Thoracic aorta (tissue), 2 donors: ENCODE measurements around the gene SPSB4. TPM values are rescaled to one million over a fixed set of nuclear protein-coding genes. Genes with fewer than 3 reads are reported as not detected.

Source experiments
- ATAC-seq: fragments of 150-250 bp; one replicate; pipeline ENCODE4 v1.8.0; 2017; ENCODE audit warnings: low read depth; ENCODE audit not compliant: insufficient number of reproducible peaks, low FRiP score
- DNase-seq: peaks from one replicate; pipeline ENCODE4 v3.0.0-alpha.2; 2020; ENCODE audit warnings: low spot score
- H3K27ac ChIP-seq, 2 donors: fragments of 200-600 bp; sonication (generic); 1 replicate in 1 of 2; 2 replicates in 1 of 2; pipeline ENCODE4 v1.5.1; 2016; ENCODE audit warnings: mild to moderate bottlenecking in 2 of 2, moderate library complexity in 2 of 2
- H3K27me3 ChIP-seq: fragments of 200-600 bp; sonication (generic); replicated peaks from 2 replicates; pipeline ENCODE4 v1.6.0; 2016; ENCODE audit warnings: mild to moderate bottlenecking; ENCODE audit not compliant: insufficient read depth
- H3K36me3 ChIP-seq: fragments of 200-600 bp; sonication (generic); one replicate; pipeline ENCODE4 v1.5.1; 2016
- H3K4me1 ChIP-seq, 2 donors: fragments of 200-600 bp; sonication (generic); 1 replicate in 1 of 2; 2 replicates in 1 of 2; pipeline versions ENCODE4 v1.5.1 to v1.6.0; 2016; ENCODE audit warnings: low read depth in 2 of 2, mild to moderate bottlenecking in 1 of 2; ENCODE audit not compliant: control insufficient read depth in 1 of 2
- H3K4me3 ChIP-seq: fragments of 200-600 bp; sonication (generic); 2 replicates; pipeline ENCODE4 v1.5.1; 2016; ENCODE audit warnings: mild to moderate bottlenecking
- H3K9me3 ChIP-seq: fragments of 200-600 bp; sonication (generic); 2 replicates; pipeline ENCODE4 v1.5.1; 2016
- total RNA-seq, 2 donors: library from RNA; depleted of rRNA; stranded (reverse); fragments of >200 nt; gene quantifications; one replicate each; pipeline versions ENCODE4 v1.1.0 to v1.2.3, GENCODE V29; 2016
- TF ChIP-seq, protein P1 (sequence below): fragments of 200-600 bp; sonication (generic); IDR thresholded peaks from one replicate; pipeline ENCODE4 v1.5.1; 2019; ENCODE audit warnings: antibody characterized with exemption

SPSB4 gene
- total RNA-seq, 2 donors from 2014 or later = 0.41 to 1.1 TPM

DNA sequence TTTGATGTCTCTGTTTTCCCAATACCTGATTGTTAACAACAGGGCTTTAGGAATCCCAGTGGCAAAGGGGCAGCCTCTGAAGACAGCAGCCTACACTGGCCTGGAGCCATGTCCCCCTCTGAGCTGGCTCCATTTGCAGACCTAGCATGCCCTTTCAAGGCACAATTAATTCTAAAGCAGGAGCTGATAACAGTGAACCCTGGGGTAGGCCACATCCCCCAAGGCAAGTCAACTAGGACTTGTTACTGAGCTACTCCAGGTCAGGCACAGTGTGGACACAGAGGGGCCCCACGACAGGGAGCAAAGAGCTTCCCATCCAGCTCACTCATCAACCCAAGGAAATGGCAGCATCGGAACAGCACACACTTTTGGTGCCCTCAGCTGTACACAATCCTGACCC is 51.9 kb downstream of the SPSB4 start:
- Histone ChIP-seq H3K4me3 (no peak overlapping the region), H3K27ac (no peak overlapping the region), H3K27me3 (no peaks in the 10 kb centered on the region), H3K36me3 (no peaks in the 10 kb centered on the region), H3K4me1 (no peaks in the 10 kb centered on the region), H3K9me3 (no peaks in the 10 kb centered on the region)
- ATAC-seq (no peak), DNase-seq (no peak)
- TF ChIP-seq, protein P1, sequence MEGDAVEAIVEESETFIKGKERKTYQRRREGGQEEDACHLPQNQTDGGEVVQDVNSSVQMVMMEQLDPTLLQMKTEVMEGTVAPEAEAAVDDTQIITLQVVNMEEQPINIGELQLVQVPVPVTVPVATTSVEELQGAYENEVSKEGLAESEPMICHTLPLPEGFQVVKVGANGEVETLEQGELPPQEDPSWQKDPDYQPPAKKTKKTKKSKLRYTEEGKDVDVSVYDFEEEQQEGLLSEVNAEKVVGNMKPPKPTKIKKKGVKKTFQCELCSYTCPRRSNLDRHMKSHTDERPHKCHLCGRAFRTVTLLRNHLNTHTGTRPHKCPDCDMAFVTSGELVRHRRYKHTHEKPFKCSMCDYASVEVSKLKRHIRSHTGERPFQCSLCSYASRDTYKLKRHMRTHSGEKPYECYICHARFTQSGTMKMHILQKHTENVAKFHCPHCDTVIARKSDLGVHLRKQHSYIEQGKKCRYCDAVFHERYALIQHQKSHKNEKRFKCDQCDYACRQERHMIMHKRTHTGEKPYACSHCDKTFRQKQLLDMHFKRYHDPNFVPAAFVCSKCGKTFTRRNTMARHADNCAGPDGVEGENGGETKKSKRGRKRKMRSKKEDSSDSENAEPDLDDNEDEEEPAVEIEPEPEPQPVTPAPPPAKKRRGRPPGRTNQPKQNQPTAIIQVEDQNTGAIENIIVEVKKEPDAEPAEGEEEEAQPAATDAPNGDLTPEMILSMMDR = no peak

DNA sequence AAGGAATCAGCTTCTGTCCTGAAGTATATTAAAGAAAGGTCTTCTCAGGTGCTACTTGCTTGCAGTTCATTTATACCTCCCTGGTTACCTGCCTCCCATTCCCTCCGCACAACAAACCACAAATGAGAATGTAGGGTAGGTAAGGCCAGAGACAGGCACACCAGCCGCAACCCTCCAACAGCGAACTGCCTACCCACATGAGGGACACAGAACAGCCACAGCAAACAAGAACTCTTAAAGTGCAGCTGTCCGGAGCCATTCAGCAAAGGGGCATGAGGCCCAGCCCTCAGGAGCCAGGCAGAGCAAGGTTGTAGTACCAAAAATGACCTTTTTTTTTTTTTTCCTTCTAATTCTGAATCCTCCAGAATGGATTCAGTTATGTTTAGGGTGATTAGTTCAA is 52.4 kb downstream of the SPSB4 start:
- no peaks in the 10 kb centered on the region for H3K27me3 ChIP-seq
- H3K4me1 ChIP-seq = no peaks in the 10 kb centered on the region
- no peaks in the 10 kb centered on the region for H3K9me3 ChIP-seq
- H3K36me3 ChIP-seq = no peaks in the 10 kb centered on the region
- no peak overlapping the region for H3K4me3 ChIP-seq
- TF ChIP-seq, protein P1 = no peak
- H3K27ac ChIP-seq = no peak overlapping the region
- DNase-seq (no peak), ATAC-seq (no peak)

DNA sequence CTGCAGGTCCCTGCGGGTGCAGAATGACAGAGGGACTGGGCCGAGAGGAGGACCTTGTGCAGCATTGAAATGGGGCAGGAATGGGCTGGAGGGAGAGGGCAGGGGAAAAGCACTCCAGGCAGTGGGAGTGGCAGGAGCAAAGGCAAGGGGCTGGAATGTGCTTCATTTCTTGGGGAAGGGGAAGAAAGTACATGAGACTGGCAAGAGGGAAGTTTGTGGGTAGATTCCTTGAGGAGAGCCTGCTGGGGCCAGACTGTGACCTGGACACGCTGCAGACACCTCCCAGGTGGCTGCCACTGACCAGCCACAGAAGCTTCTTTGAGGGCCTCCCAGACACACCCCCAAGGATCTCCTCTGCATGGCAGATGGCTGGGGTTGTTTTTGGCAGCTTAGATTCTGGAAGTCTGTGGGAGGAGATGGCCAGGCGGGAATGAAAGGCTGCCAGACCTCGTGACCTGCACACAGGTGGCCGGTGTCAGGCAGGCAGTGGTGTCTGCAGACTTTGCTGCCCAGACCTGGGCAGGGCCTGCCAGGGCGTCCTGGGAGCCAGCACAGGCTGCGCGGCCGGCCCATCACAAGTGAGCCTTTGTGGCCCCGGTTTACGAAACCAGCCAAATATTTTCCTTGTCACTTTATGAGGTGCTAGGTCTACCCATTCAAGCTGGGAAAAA is 53.1 kb downstream of the SPSB4 start:
- H3K4me3 ChIP-seq = no peak overlapping the region
- no peak overlapping the region for H3K27ac ChIP-seq
- ATAC-seq (no peak), DNase-seq (no peak)
- TF ChIP-seq, protein P1 = no peak
- no peaks in the 10 kb centered on the region for H3K36me3 ChIP-seq
- H3K4me1 ChIP-seq = peaks cover 0 to 4% of the 10 kb centered on the region in 2 donors
- H3K27me3 ChIP-seq = no peaks in the 10 kb centered on the region
- no peaks in the 10 kb centered on the region for H3K9me3 ChIP-seq

DNA sequence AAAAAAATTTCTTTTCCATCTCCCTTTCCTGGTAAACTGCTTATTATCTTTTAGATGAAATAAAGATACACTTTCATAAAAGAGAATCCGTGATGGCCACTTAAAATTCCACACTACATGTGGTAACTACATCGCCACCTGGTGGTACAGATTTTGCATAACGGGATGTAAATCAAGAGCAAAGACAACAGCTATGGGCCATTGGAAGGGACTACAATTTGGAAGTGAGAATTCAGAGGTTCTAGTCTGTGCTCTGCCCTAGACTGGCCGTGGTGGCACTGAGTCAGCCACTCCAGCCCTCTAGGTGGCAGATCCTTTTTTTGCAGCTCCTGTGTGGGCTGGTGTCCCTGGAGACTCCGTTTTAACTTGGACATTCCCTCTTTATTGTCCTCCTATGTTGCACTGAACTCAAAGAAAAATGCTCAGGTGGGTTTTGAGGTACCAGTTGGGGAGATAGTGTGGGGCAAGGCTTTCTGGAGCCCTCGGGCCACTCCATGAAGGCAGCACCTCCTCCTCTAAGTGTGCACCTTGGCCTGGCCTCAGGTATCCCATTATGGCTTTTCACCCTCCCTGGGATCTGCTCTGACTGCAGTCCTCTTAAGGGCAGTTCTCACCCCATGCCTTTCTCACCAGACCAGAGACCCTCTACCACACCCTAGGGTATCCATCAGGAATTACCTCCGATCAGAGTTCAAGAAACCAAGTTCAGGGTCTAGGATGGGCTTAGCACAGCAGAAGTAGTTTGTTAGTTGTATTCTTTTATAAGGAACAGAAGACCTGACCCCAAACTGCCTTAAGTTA is 54.9 kb downstream of the SPSB4 start:
- TF ChIP-seq, protein P1 = peak; percentile 72
- H3K27ac ChIP-seq = no peak overlapping the region
- no peaks in the 10 kb centered on the region for H3K36me3 ChIP-seq
- peaks cover 0 to 21% of the 10 kb centered on the region in 2 donors for H3K4me1 ChIP-seq
- no peak for ATAC-seq
- peak; percentile 69 for DNase-seq
- H3K9me3 ChIP-seq = no peaks in the 10 kb centered on the region
- H3K27me3 ChIP-seq = no peaks in the 10 kb centered on the region
- H3K4me3 ChIP-seq = no peak overlapping the region

DNA sequence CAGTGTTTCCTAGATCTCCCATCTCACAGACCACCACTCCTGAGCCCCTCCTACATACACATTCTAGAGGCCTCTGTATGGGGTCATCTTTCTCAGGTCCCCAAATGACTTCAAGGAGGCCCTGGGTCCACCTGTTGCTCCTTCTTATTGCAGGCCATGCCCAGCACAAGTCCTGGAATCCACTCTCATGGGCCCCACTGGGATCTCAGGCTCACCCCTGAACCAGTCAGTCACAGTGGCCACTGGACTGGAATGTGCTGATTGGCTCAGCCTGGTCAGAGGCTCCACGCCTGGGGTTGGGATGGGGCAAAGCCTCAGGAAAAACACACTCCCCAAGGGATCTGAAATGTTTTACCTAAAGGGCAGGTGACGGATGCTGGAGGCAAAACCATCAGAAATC is 55.7 kb downstream of the SPSB4 start:
- Histone ChIP-seq H3K4me1 (peaks cover 0 to 30% of the 10 kb centered on the region in 2 donors), H3K9me3 (no peaks in the 10 kb centered on the region), H3K27me3 (no peaks in the 10 kb centered on the region), H3K36me3 (no peaks in the 10 kb centered on the region), H3K27ac (no peak overlapping the region), H3K4me3 (no peak overlapping the region)
- TF ChIP-seq, protein P1 = no peak
- DNase-seq = no peak
- ATAC-seq = no peak
